Dermis blood vessel endothelial cell (primary cell): ENCODE results near the gene FBXO44. TPM values are rescaled to one million over a fixed set of nuclear protein-coding genes. Genes with fewer than 3 reads are reported as not detected.
A peak's percentile ranks its signal among the peaks of the same experiment; 100 is the strongest.

Experiments
- DNase-seq: peaks from one replicate; pipeline ENCODE4 v3.0.0; 2010
- total RNA-seq: library from RNA; depleted of rRNA; stranded (reverse); fragments of >200 nt; gene quantifications from 2 replicates; pipeline ENCODE4 v1.2.3, GENCODE V29; 2014

FBXO44 gene
- total RNA-seq, 1 donor from 2014 or later, result 15.8 TPM

GRCh38 chr1:11664336-11665065 lies 9.8 kb downstream of the FBXO44 start:
- DNase-seq, result peak; percentile 38

GRCh38 chr1:11668516-11668915 lies 13.8 kb downstream of the FBXO44 start:
- no peak for DNase-seq

- DNase-seq, result no peak
Observed at GRCh38 chr1:11670747-11671146, 16.1 kb downstream of the FBXO44 start.

GRCh38 chr1:11671205-11671543 lies 16.5 kb downstream of the FBXO44 start:
- DNase-seq, result no peak

GRCh38 chr1:11671544-11672286 lies 17.0 kb downstream of the FBXO44 start:
- DNase-seq, result no peak

- no peak for DNase-seq
Observed at GRCh38 chr1:11673089-11673769, 18.6 kb downstream of the FBXO44 start.

- no peak for DNase-seq
Observed at GRCh38 chr1:11674488-11674887, 19.8 kb downstream of the FBXO44 start.

- no peak for DNase-seq
Observed at GRCh38 chr1:11675325-11675724, 20.6 kb downstream of the FBXO44 start.

- DNase-seq, result no peak
Observed at GRCh38 chr1:11676386-11677103, 21.9 kb downstream of the FBXO44 start.

- DNase-seq, result no peak
Observed at GRCh38 chr1:11678442-11678841, 23.8 kb downstream of the FBXO44 start.

GRCh38 chr1:11680270-11681070 lies 25.8 kb downstream of the FBXO44 start:
- DNase-seq, result no peak

GRCh38 chr1:11681071-11681771 lies 26.5 kb downstream of the FBXO44 start, which contains the start of gene MAD2L2:
Gene MAD2L2 (minus strand): TSS chr1:11681148. CDS start chr1:11680601, 547 bp downstream.
- DNase-seq, result peak; percentile 80

- DNase-seq, result no peak
Observed at GRCh38 chr1:11682287-11682771, 27.7 kb downstream of the FBXO44 start.

GRCh38 chr1:11682799-11683198 lies 28.1 kb downstream of the FBXO44 start:
- DNase-seq, result no peak

- no peak for DNase-seq
Observed at GRCh38 chr1:11684070-11684469, 29.4 kb downstream of the FBXO44 start.

- no peak for DNase-seq
Observed at GRCh38 chr1:11685210-11685752, 30.6 kb downstream of the FBXO44 start.

- no peak for DNase-seq
Observed at GRCh38 chr1:11688506-11688905, 33.8 kb downstream of the FBXO44 start.

- DNase-seq, result no peak
Observed at GRCh38 chr1:11690397-11691301, 36.0 kb downstream of the FBXO44 start.

- DNase-seq, result peak; percentile 15
Observed at GRCh38 chr1:11691302-11691914, 36.7 kb downstream of the FBXO44 start, which contains the start of gene DRAXIN. Gene DRAXIN (plus strand): TSS chr1:11691710. CDS start chr1:11706259, 14,549 bp downstream.
